NCI-H748 (cell line): ENCODE data around the gene MRPS21.
"Not testable (repeated sequence)": the region's sequence is repeated elsewhere in the genome, so short reads cannot be mapped to it uniquely, and the experiment has no call there.

Source experiments
- DNase-seq: peaks from one replicate; lab custom pipeline; 2025; ENCODE audit not compliant: unreplicated experiment; lab: John Stamatoyannopoulos, UW

MRPS21 gene

GRCh38 chr1:150281221-150281757 is 12.4 kb upstream of the MRPS21 start:
- DNase-seq = peak; percentile 72

DNA sequence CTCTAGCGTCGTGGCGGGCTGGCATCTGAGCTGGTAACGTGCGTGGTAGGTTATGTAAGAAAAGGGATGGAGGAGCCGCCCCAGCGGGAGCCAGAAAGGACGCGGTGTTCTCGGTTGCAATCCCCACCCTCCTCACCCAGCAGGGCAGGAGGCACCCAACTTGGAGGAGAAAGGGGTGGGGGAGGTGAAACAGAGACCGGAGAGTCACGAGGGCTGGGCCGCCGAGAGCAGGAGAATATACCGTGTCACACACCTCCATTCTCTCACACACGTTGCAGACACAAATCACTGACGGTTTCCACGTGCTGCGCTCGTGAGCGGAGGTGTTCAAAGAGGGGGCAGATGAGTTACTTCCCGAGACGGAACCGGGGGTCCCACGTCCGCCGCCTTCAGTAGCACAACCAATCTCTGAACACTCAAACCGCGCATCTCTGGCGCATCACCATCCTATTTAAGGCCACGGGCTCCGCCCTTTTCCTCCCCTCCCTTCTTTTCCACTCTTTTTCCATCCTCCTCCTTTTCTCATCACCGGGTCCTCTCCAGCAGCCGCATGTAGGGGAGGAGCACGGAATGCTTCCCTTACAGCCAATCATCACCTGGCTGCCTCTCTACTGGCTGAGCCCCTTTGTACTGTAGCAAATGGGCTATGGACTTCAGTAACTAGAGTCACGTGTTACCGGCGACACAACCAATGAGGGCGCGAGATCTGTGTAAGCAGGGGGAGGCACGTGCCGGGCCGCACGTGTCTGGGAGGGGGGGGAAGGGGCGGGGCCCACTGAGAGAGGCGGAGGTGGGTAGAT is 11.7 kb upstream of the MRPS21 start, which contains the start of gene CIART:
CIART (plus strand) TSS at position 797 of the 800 bp plus-strand sequence. CDS start 714 bp downstream, outside the sequence.
- DNase-seq = peak; percentile 99

DNA sequence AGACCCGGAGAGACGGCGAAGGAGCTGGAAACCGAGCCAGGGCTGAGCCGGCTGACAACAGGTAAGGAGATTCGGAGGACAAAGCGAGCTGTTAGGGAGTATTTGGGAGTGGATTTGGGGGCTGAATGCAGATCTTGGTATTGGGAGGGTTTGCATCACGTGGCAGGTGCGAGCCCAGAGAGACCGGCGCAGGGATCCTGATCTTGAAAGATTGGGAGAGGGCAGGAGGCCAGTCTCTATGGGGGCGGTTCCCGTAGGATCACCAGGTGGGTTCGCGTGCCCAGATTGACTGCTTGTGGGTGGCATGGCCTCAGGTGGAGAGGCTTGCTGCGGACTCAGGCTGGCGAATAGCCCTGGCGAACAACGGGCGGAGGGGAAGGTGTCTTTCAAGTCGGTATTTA is 11.1 kb upstream of the MRPS21 start:
- DNase-seq = no peak

GRCh38 chr1:150283260-150283659 is 10.4 kb upstream of the MRPS21 start:
- DNase-seq = no peak

DNA sequence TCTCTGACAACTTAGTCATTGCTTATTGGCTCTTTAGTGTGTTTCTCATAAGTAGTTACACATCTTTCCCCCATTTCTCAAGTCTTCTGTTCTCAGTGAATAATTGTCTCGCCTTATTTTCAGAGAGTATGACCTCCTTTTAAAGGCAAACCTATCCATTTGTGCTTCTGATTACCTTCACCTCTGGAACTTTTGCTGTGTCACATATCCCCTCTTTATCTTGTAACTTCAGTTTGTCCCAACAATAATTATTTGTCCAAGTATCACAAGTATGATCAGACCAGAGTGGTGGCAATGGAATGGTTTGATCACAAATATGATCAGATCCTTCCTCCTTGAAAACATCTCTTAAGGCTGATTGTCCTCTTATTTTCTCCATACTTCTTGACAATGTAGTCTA is 5.3 kb upstream of the MRPS21 start:
- no peak for DNase-seq

- DNase-seq = no peak
Observed at GRCh38 chr1:150288822-150289221, 4.8 kb upstream of the MRPS21 start.

DNA sequence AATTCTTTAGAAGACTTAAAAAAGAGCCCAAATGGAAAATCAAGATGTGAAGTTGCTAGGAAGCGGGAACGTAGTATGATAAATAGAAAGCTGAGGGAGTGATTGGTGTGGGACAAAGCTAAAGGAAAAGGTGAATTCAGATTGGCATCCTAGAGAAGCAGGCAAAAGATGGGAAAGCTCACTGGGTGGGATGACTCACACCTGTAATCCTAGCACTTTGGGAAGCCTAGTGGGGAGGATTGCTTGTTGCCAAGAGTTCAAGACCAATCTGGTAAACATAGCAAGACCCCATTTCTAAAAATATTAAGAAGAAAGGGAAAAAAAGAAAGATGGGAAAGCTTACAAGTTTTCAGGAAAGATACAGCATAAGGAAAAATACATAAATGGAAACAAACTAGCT is 1.8 kb downstream of the MRPS21 start:
- no peak for DNase-seq

- DNase-seq = no peak
Observed at GRCh38 chr1:150299716-150300115, 6.1 kb downstream of the MRPS21 start.

DNA sequence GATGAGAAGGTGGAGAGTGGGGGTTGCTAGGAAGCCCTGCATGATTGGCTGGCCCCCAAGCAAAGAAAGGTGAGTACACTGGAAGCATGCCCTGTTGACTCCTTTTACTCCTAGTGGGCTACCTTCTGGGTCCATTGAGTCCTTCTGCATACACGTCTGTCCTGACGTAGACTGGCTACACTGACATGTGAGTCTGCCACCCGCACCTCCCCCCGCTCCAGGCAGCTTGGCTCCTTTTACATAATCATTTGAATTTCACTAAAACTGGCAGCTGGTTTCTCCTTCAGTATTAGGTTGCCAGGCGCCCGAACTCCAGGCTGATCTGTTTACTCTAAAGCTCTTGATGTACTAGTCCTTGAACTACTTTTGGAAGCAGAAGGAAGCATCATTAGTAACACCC is 8.7 kb downstream of the MRPS21 start:
- no peak for DNase-seq

DNA sequence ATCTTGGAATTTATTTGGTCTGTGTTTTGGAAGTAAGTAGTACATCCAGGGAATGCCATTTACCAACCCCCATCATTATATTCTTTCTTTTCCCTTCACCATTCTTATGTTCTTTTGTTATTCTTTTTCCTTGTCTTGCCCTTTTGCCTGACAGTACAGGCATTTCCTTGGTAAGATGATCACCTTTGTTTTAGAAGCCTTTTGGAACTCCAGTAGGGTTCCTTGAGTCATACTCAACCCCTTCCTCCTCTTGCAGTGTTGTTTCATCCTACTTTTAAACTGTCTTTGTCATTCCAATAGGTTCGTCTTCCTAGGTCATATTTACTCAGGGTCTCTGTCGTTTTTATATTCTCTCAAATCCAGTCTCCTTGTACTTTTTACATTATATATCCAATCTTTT is 9.2 kb downstream of the MRPS21 start:
- no peak for DNase-seq

- not testable (repeated sequence) for DNase-seq
Observed at GRCh38 chr1:150308585-150308984, 14.9 kb downstream of the MRPS21 start.

GRCh38 chr1:150309758-150310508 is 16.3 kb downstream of the MRPS21 start:
- peak; percentile 21 for DNase-seq

DNA sequence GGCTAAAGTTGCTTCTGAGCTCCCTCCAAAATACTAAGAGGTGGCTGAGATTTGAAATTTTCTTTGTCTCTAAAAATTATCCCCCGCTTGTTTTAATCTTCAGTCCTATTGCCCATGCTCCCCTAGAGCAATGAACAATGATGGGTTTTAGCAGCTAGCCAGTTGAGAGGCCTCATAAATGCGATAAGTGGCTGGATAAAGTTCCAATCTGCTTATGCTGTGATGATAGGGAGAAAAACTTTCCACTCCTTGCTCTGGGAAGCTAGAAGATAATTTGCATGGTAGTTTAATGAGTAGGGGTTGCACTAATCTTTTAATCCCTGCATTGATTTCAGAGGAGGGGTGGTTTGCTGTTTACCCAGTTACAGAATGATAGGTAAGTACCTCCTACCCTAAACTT is 18.1 kb downstream of the MRPS21 start:
- no peak for DNase-seq

DNA sequence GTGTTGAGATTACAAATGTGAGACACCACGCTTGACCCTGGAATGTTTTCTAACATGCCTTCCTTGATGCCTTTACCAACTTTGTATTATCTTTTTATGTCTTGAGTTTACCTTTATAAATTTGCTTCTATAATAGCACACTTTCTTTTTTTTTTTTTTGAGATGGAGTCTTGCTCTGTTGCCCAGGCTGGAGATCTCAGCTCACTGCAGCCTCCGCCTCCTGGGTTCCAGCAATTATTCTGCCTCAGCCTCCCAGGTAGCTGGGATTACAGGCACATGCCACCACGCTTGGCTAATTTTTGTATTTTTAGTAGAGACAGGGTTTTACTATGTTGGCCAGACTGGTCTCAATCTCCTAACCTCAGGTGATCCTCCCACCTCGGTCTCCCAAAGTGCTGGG is 21.0 kb downstream of the MRPS21 start:
- not testable (repeated sequence) for DNase-seq

- no peak for DNase-seq
Observed at GRCh38 chr1:150320667-150320978, 27.0 kb downstream of the MRPS21 start.

DNA sequence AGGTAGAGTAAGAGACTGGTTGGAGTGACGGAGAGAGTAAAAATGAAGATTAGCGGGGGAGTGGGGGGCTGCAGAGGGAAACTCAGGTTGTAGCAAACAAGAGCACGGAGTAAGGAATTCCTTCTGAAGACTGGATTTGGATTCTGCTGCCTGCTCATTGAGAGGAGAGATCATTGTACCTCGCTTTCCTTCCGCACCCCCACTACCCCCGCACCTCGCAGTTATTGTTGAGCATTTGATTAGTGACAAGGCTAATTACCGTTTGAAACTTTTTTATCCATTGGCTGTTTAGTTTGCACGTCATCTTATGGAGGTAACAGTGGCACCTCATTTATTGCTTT is 28.1 kb downstream of the MRPS21 start:
- DNase-seq = no peak

GRCh38 chr1:150322310-150322709 is 28.6 kb downstream of the MRPS21 start:
- no peak for DNase-seq

GRCh38 chr1:150332651-150333290 is 39.1 kb downstream of the MRPS21 start:
- DNase-seq = no peak

- DNase-seq = no peak
Observed at GRCh38 chr1:150346316-150346715, 52.7 kb downstream of the MRPS21 start.

DNA sequence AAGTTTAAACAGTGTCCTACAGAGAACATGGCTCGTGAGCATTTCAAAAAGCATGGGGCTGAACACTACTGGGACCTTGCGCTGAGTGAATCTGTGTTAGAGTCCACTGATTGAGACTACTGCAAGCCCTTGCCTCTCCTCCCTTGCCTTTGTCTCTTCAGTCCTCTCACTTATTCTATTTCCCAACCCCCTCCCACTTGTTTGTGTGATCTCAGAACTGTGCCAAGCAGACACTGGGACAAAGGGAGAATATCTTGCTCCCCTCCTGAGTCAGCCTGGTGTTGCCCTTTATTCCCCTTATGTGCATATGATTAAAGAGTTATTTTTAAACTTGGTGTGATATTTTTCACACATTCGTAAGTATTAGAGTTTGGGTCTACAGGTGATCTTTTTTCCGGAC is 59.2 kb downstream of the MRPS21 start:
- no peak for DNase-seq
